Pulmonary artery endothelial cell (primary cell): ENCODE measurements around the gene TTLL11. TPM values are rescaled to one million over a fixed set of nuclear protein-coding genes. Genes with fewer than 3 reads are reported as not detected.

Source experiments
- DNase-seq: peaks from one replicate; pipeline ENCODE4 v3.0.0-alpha.2; 2011; ENCODE audit warnings: low read depth, low spot score
- total RNA-seq: library from RNA; depleted of rRNA; stranded (reverse); fragments of >200 nt; gene quantifications from 2 replicates; pipeline ENCODE4 v1.2.3, GENCODE V29; 2014

TTLL11 gene
- total RNA-seq, 1 donor from 2014 or later: 1.8 TPM

DNA sequence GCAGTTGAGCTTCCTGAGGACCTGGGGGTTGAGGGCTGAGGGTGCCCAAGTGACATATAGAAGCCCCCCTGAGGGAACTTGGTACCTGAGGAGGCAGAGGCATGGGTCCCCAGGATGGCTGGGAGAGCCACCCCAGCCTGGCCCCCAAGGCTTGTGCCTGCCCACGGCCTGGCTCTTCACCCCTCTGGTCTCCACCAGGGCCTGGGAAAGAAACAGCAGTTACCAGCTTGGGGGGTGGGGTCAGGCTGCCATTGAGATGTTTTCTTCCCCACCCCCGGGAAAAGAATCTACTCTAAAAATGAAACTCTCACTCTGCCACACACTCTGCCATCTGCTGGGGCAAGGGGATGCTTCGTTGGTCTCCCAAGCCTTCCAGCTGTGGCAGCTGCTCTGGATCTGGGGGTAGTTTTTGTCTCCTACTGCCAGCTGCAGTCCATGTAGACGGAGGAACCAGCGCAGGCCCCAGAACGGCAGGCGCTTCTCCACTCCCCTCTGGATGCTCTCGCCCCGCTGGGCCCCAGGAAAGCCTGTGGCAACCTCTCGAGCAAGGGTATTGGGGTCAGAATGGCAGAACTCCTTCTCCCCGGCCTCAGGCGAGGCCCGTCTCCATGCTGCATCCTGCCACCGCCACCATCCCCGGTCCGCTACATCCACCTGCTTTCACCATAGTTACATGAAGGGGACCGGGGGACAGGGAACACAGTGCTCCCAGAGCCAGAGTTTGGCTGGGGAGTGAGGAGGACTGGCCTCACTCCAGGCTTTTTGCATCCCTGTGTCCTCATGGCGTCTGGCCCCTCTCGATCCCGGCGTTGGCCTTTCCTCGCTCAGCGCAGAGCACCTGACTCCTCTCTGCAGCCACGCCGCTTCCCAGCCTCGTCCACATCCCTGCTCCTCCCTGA is 318.1 kb downstream of the TTLL11 start:
- DNase-seq: no peak

DNA sequence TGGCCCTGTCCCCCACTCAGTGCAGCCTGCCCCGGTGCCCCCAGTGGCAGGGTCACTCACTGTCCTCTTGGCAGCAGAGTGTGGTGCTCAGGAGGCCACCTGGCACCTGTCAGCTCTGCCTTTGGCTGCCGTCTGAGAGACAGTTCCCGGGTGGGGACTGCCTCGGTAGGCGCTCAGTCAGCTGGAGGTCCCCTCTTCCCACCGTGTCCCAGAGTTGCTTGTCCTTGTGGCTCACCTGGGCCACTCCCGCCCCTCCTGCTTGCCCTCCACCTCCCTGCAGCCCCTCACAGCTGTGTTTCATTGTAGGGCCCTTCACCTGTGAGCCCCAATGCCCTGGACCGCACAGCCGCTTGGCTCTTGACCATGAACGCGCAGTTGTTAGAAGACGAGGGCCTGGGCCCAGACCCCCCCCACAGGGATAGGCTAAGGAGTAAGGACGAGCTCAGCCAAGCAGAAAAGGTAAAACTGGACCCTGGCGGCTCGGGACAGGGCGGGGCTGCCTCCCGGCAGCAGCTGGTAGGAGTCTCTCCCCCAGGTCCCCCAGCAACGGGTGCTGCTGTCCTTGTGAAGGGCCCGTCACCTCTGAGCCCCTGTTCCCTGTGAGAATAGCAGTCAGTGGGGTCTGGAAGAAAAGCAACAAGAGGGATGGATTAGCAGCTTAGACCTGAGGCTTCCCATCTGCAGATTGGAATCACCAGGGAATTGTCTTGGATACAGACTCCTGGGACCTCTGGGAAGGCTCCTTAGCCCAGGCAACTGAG is 319.0 kb downstream of the TTLL11 start:
- DNase-seq: no peak

DNA sequence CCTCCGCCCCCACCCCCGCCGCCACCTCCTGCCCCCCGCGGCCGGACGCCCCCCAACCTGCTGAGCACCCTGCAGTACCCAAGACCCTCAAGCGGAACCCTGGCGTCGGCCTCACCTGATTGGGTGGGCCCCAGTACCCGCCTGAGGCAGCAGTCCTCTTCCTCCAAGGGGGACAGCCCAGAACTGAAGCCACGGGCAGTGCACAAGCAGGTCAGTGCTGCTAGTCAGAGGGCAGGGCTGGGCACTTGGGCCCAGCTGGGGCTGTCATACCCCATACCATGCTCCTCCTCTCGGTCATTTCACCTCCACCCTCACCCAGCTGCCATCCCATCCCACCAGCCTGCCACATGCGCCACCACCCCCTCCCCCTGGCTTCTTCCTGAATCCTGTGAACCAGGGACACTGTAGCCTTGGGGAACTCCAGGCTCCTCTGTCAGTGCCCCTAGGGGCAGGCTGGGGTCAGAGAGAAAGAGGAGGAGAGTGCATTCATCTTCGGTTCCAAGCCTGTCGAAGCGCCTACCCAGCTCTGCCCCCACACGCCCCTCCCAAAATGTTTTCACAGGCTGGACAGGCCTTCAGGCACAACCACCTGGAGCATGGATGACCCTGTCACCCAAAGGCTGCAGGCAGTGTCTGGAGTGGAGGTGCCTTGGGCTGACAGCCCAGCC is 319.7 kb downstream of the TTLL11 start:
- DNase-seq: no peak

DNA sequence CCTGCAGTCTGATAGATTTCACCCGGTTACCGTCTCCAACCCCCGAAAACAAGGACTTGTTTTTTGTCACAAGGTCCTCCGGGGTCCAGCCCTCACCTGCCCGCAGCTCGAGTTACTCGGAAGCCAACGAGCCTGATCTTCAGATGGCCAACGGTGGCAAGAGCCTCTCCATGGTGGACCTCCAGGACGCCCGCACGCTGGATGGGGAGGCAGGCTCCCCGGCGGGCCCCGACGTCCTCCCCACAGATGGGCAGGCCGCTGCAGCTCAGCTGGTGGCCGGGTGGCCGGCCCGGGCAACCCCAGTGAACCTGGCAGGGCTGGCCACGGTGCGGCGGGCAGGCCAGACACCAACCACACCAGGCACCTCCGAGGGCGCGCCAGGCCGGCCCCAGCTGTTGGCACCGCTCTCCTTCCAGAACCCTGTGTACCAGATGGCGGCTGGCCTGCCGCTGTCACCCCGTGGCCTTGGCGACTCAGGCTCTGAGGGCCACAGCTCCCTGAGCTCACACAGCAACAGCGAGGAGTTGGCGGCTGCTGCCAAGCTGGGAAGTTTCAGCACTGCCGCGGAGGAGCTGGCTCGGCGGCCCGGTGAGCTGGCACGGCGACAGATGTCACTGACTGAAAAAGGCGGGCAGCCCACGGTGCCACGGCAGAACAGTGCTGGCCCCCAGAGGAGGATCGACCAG is 320.4 kb downstream of the TTLL11 start:
- DNase-seq: no peak

Other genes with a start within 250 kb of the TTLL11 start
- 49.2 and 63.4 TPM in 2 replicates for gene NDUFA8, start 66.5 kb upstream of the TTLL11 start, total RNA-seq
- not detected in 2 replicates for gene MORN5, start 66.6 kb upstream of the TTLL11 start, total RNA-seq
- gene LHX6, start 135.6 kb upstream of the TTLL11 start, total RNA-seq: 0.13 and 0.14 TPM in 2 replicates
- 6.9 and 11.3 TPM in 2 replicates for gene RBM18, start 171.5 kb upstream of the TTLL11 start, total RNA-seq
- gene MRRF, start 171.6 kb upstream of the TTLL11 start, total RNA-seq: 41.3 and 42.6 TPM in 2 replicates